Effector memory CD4-positive, alpha-beta T cell (primary cell): Measurements from ENCODE around the gene ABCD4.
"Not testable (repeated sequence)": the region's sequence is repeated elsewhere in the genome, so short reads cannot be mapped to it uniquely, and the experiment has no call there.

Experiments
- DNase-seq, 3 donors: peaks; one replicate each; pipeline ENCODE4 v3.0.0-alpha.2; 2020
- H3K27ac ChIP-seq: 2 replicates; pipeline ENCODE4 v1.7.0; 2013; ENCODE audit warnings: mild to moderate bottlenecking, low read length, moderate library complexity; ENCODE audit not compliant: insufficient read depth, poor library complexity, severe bottlenecking
- H3K27me3 ChIP-seq: replicated peaks from 2 replicates; pipeline ENCODE4 v1.7.0; 2013; ENCODE audit warnings: mild to moderate bottlenecking, low read length; ENCODE audit not compliant: insufficient read depth, control insufficient read depth, poor library complexity, severe bottlenecking
- H3K36me3 ChIP-seq: 2 replicates; pipeline ENCODE4 v1.7.0; 2013; ENCODE audit warnings: mild to moderate bottlenecking, low read length, moderate library complexity; ENCODE audit not compliant: control insufficient read depth, insufficient read depth
- H3K4me1 ChIP-seq: 2 replicates; pipeline ENCODE4 v1.7.0; 2013; ENCODE audit warnings: low read length, mild to moderate bottlenecking; ENCODE audit not compliant: control insufficient read depth, insufficient read depth, poor library complexity, severe bottlenecking
- H3K4me3 ChIP-seq: 2 replicates; pipeline ENCODE4 v1.7.0; 2013; ENCODE audit warnings: low read length, low read depth, mild to moderate bottlenecking; ENCODE audit not compliant: insufficient read depth, poor library complexity, severe bottlenecking
- H3K9me3 ChIP-seq: 2 replicates; pipeline ENCODE4 v1.7.0; 2013; ENCODE audit warnings: mild to moderate bottlenecking, low read length, moderate library complexity; ENCODE audit not compliant: control insufficient read depth

The ABCD4 gene

DNA sequence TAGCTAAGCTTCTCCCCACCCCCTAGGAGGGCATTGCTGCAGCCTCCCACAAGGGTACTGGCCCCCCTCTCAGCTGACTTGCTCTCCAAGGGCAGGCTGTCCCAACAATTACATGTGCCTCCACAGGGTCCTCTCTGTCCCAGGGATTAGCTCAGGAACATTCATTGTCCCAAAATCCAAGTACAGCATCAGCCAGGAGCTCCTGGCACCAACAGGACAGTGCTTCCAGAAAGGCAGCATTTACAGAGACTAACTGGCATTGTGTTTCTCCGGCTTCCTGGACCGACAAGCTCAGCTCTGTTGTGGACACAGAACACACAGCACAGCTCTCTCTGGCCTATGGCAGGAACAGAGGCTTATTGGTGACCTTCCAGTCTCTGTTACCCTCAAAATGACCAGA is 21.7 kb downstream of the ABCD4 start:
- Histone ChIP-seq H3K4me1 (no peaks in the 10 kb centered on the region), H3K27ac (no peak overlapping the region), H3K36me3 (peaks cover 15% of the 10 kb centered on the region), H3K27me3 (no peaks in the 10 kb centered on the region), H3K9me3 (no peaks in the 10 kb centered on the region), H3K4me3 (no peak overlapping the region)
- no peak for DNase-seq

DNA sequence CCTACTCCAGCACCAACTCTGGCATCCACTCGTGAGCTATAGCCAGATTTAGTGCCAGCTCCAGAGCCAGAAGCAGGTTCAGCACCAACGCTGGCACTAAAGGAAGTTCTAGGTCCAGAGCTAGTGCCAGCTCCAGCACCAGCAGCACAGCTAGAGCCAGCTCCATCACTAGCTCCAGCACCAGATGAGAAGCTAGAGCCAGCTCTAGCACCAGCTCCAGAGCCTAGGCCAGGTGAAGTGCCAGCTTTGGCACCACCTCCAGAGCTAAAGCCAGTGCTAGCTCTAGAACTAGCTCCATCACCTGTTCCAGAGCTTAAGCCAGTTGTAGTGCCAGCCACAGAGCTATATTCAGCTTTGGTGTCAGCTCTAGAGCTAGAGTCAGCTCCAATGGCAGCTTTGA is 24.7 kb downstream of the ABCD4 start:
- no peak overlapping the region for H3K27ac ChIP-seq
- H3K27me3 ChIP-seq, result no peaks in the 10 kb centered on the region
- DNase-seq, result no peak
- H3K4me1 ChIP-seq, result no peaks in the 10 kb centered on the region
- H3K36me3 ChIP-seq, result no peaks in the 10 kb centered on the region
- H3K9me3 ChIP-seq, result no peaks in the 10 kb centered on the region
- no peak overlapping the region for H3K4me3 ChIP-seq

GRCh38 chr14:74275241-74275841 is 27.4 kb downstream of the ABCD4 start:
- no peaks in the 10 kb centered on the region for H3K27me3 ChIP-seq
- no peak overlapping the region for H3K27ac ChIP-seq
- no peak for DNase-seq
- no peaks in the 10 kb centered on the region for H3K36me3 ChIP-seq
- no peak overlapping the region for H3K4me3 ChIP-seq
- H3K4me1 ChIP-seq, result no peaks in the 10 kb centered on the region
- no peaks in the 10 kb centered on the region for H3K9me3 ChIP-seq

DNA sequence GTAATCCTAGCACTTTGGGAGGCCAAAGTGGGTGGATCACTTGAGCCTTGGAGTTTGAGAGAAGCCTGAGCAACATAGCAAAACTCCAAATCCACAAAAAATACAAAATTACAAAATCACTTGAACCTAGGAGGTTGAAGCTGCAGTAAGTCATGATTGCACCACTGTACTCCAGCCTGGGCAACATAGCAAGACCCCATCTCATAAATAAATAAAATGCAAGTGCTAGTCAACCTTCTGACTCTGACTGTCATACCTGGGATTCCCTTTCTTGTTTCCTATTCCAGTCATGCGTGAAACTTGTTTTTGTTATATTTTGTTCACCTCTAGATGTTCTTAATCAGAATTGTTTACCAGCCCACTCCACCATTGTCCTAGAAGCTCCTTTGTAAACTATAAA is 31.4 kb downstream of the ABCD4 start:
- H3K27me3 ChIP-seq, result no peaks in the 10 kb centered on the region
- H3K9me3 ChIP-seq, result no peaks in the 10 kb centered on the region
- no peak overlapping the region for H3K4me3 ChIP-seq
- no peak overlapping the region for H3K27ac ChIP-seq
- H3K4me1 ChIP-seq, result no peaks in the 10 kb centered on the region
- no peak for DNase-seq
- no peaks in the 10 kb centered on the region for H3K36me3 ChIP-seq

DNA sequence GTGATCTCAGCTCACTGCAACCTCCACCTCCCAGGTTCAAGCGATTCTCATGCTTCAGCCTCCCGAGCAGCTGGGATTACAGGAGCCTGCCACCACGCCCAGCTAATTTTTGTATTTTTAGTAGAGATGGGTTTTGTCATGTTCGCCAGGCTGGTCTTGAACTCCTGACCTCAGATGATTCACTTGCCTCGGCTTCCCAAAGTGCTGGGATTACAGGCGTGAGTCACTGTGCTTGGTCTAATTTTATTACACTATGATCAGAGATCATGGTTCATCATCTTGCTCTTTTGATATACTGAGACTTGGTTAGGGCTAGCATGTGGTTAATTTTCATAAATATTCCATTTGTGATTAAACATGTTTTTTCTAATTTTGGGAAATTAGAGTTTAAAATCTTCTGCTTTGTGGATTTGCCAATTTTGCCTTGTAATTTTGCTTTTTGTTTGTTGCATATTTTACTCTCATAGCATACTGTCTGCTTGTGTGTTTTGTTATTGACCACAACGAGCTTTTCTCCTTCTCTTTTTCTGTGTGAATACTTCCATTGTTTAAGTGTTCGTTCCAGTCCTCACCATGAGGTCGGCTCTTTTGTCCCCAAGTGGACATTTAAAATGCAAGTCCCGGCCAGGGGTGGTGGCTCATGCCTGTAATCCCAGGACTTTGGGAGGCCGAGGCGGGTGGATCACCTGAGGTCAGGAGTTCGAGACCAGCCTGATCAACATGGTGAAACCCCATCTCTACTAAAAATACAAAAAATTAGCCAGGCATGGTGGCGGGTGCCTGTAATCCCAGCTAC is 32.2 kb downstream of the ABCD4 start:
- not testable (repeated sequence) for H3K4me1 ChIP-seq, H3K27me3 ChIP-seq, DNase-seq, H3K36me3 ChIP-seq, H3K4me3 ChIP-seq, H3K9me3 ChIP-seq, H3K27ac ChIP-seq

DNA sequence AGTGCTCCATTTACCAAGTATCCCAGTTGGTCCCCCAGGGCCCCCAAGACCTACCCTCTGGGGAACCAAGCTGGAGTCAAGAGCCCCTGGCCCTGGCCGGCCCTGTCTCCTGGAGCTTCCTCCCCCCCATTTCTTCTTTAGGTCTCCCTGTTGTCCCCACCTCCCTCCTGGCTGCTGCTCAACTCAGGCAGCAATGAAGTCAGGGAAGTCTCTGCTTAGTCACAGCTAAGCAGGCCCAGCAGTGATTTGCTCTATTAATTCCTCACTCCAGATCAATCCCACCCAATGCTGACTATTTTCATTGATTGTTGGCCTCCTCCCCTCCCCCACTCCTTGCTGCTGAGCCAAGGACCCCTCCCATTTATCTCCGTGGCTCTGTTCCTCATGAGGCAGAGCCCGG is 35.1 kb downstream of the ABCD4 start:
- no peaks in the 10 kb centered on the region for H3K4me1 ChIP-seq
- no peak for DNase-seq
- no peak overlapping the region for H3K4me3 ChIP-seq
- H3K27me3 ChIP-seq, result no peaks in the 10 kb centered on the region
- no peaks in the 10 kb centered on the region for H3K36me3 ChIP-seq
- H3K27ac ChIP-seq, result no peak overlapping the region
- no peaks in the 10 kb centered on the region for H3K9me3 ChIP-seq

- no peaks in the 10 kb centered on the region for H3K4me1 ChIP-seq
- H3K27me3 ChIP-seq, result no peaks in the 10 kb centered on the region
- no peaks in the 10 kb centered on the region for H3K9me3 ChIP-seq
- H3K27ac ChIP-seq, result no peak overlapping the region
- H3K4me3 ChIP-seq, result no peak overlapping the region
- no peaks in the 10 kb centered on the region for H3K36me3 ChIP-seq
- no peak for DNase-seq
These were observed 37.3 kb downstream of the ABCD4 start for GRCh38 chr14:74265301-74265965.

DNA sequence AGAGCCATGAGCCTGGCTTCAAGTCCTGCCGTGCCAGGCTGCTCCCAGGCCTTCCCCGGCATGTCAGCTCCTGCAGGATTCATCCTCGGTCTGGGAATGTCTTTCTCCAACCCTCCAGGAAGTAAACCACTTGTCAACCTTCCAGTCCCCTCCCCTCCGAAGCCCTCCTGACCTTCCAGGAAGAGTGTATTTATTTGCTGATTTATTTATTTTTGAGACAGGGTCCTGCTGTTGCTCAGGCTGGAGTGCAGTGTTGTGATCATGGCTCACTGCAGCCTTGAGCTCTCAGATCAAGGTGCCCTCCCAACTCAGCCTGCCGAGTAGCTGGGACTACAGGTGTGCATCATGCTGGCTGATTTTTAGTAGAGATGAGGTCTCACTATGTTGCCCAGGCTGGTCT is 38.8 kb downstream of the ABCD4 start:
- Histone ChIP-seq H3K27me3 (no peaks in the 10 kb centered on the region), H3K4me1 (no peaks in the 10 kb centered on the region), H3K4me3 (no peak overlapping the region), H3K9me3 (no peaks in the 10 kb centered on the region), H3K36me3 (no peaks in the 10 kb centered on the region), H3K27ac (no peak overlapping the region)
- DNase-seq, result no peak

- H3K4me3 ChIP-seq, result no peak overlapping the region
- H3K9me3 ChIP-seq, result no peaks in the 10 kb centered on the region
These were observed 39.6 kb downstream of the ABCD4 start for GRCh38 chr14:74263181-74263580.

GRCh38 chr14:74262076-74262475 is 40.7 kb downstream of the ABCD4 start:
- H3K36me3 ChIP-seq, result no peaks in the 10 kb centered on the region
- peaks cover 8% of the 10 kb centered on the region for H3K4me1 ChIP-seq
- H3K27ac ChIP-seq, result no peak overlapping the region
- peaks cover 8% of the 10 kb centered on the region for H3K27me3 ChIP-seq
- no peak overlapping the region for H3K4me3 ChIP-seq
- H3K9me3 ChIP-seq, result no peaks in the 10 kb centered on the region
- DNase-seq, result no peak

More at GRCh38 chr14:74263181-74263580, 39.6 kb downstream of the ABCD4 start:
- Histone ChIP-seq H3K27me3 (peaks cover 5% of the 10 kb centered on the region), H3K4me1 (peaks cover 4% of the 10 kb centered on the region), H3K36me3 (no peaks in the 10 kb centered on the region), H3K27ac (no peak overlapping the region)
- no peak for DNase-seq
